HFF-Myc (cell line): ENCODE results near the gene FGFBP3.
A peak's percentile ranks its signal among the peaks of the same experiment; 100 is the strongest.
"Not testable (repeated sequence)": the region's sequence is repeated elsewhere in the genome, so short reads cannot be mapped to it uniquely, and the experiment has no call there.

Experiments used
- DNase-seq: peaks from one replicate; pipeline ENCODE4 v3.0.0-alpha.2; 2011; ENCODE audit warnings: low read depth; ENCODE audit errors: extremely low read depth
- H3K4me3 ChIP-seq: replicated peaks from 2 replicates; pipeline ENCODE4 v1.5.1; 2011; ENCODE audit warnings: low read depth, mild to moderate bottlenecking, control low read depth, low read length
- TF ChIP-seq, protein P1 (sequence below): IDR thresholded peaks from 2 replicates; pipeline ENCODE4 v1.5.1; 2012; ENCODE audit warnings: mild to moderate bottlenecking, low read depth, low read length, control low read depth; ENCODE audit errors: missing control alignments

Gene FGFBP3

DNA sequence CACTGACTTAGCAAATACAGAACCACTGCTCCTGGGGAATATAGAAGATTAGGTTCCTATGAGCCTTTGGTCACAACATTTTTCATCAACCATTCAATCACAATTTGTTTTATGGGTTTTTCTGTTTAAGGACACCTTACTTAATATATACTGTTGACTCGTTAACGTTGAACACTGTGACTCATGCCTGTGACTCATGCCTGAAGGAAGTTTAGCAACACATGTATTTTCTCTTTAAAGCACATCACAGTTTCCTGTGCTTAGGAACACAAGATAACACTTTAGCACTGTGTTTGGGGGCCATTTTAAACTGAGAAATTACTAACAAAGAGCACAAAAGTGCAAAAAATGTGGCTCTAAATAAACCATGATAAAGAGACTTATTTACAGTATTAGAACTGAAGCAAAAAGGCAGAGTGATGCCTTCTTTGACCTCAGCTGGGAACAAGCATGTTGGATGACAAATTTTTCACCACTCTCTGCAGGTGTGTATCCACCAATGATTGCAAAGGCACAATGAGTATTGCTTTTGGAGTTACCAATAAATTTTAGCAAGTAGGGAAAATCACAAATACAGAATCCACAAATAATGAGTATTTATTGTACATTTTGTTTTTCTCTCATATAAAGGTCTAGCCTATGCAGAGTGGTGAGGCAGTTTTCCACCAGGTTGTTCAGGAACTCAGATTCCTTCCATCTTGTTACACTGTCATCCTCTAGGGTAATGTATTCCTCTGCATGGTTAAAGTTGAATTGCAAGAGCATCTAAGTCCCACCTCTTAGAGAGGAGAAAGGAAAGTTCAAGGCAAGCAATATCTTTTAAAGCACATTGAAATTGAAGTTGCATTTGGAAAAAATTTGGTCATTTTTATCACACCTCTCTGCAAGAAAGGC, 7.3 kb downstream of the FGFBP3 start:
- DNase-seq = peak; percentile 97
- no peak overlapping the region for H3K4me3 ChIP-seq
- TF ChIP-seq, protein P1, sequence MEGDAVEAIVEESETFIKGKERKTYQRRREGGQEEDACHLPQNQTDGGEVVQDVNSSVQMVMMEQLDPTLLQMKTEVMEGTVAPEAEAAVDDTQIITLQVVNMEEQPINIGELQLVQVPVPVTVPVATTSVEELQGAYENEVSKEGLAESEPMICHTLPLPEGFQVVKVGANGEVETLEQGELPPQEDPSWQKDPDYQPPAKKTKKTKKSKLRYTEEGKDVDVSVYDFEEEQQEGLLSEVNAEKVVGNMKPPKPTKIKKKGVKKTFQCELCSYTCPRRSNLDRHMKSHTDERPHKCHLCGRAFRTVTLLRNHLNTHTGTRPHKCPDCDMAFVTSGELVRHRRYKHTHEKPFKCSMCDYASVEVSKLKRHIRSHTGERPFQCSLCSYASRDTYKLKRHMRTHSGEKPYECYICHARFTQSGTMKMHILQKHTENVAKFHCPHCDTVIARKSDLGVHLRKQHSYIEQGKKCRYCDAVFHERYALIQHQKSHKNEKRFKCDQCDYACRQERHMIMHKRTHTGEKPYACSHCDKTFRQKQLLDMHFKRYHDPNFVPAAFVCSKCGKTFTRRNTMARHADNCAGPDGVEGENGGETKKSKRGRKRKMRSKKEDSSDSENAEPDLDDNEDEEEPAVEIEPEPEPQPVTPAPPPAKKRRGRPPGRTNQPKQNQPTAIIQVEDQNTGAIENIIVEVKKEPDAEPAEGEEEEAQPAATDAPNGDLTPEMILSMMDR = no peak

DNA sequence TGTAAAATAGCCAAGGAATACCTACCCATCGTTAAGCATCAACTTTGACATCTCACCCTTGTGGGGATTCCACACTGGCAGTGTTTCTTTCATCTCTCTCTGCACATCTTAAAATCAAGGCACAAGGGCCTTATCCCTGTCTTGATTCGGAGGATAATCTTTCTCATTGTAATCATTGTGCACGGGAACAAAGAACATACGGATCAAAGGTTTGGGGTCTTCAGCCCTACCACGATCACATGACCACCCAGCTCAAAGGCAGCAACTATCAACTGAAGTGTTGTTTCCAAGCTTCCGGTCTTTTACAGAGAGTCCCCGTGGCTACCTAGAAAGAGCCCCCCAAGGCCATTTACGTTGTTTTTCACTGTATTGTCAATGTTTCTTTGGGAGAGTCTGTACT, 11.9 kb downstream of the FGFBP3 start:
- DNase-seq = no peak
- TF ChIP-seq, protein P1 = no peak
- H3K4me3 ChIP-seq = no peak overlapping the region

DNA sequence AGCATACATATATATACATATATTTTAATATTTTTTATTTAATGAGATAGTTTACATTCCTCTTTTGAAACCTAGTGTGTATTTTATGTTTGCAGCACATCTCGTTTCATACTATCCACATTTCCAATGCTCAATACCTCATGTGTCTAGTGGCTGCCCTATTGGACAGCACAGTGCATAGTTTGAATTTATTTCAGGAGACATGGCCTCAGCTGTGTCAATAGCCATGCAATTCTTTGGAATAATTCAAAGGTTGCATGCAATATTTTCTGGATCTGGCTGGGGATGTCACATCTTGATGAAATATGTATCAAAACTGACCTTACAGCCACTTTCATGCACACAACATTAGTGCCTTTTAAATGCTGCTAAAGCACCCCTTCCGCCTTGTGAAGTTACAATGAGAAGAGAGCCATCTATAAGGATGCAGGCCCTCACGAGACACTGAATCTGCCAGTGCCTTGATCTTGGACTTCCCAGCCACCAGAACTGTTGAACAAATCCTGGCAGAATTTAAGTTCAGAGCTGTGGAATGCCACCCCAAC, 13.0 kb downstream of the FGFBP3 start:
- no peak for DNase-seq
- TF ChIP-seq, protein P1 = no peak
- H3K4me3 ChIP-seq = no peak overlapping the region

GRCh38 chr10:91894261-91894685, 15.0 kb downstream of the FGFBP3 start:
- DNase-seq, H3K4me3 ChIP-seq: not testable (repeated sequence)

- TF ChIP-seq, protein P1 = no peak
- DNase-seq = no peak
- no peak overlapping the region for H3K4me3 ChIP-seq
These were observed 16.2 kb downstream of the FGFBP3 start for GRCh38 chr10:91893051-91893450.

DNA sequence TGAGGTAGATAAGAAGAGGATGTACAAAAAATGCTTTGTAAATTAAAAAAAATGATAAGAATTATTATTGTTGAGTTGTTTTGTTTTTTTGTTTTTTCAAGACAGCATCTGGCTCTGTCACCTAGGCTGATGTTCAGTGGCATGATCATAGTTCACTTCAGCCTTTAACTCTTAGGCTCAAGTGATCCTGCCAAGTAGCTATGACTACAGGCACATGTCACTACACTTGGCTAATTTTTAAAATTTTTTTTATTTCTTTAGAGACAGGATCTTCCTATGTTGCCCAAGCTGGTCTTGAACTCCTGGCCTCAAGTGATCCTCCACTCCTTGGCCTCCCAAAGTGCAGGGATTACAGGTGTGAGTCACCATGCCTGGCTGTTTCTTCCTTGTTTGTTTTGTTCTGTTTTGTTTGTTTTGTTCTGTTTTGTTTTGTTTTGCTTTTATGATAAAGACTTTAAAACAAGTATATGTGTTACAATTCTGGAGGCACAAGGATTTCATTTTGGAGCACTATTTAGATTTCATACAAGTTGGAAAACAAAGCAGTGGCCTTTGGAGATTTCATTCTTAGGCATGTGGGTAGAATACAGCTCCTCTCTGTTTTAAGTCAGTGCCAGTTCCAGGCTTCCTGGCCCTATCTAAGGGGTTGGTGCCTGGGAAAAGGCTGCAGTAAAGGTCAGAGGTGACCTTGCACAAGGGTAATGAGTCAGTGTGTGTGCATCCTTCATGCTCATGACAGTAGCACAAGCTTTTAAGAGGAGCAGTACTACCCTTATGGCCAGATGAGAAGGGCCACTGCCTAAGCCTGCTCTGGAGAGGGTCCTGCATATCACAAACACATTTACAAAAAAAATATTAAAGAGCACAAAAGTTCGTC, 17.9 kb downstream of the FGFBP3 start:
- no peak overlapping the region for H3K4me3 ChIP-seq
- TF ChIP-seq, protein P1 = no peak
- no peak for DNase-seq
